ENCODE data around the gene COL8A1.
"Not testable (repeated sequence)": the region's sequence is repeated elsewhere in the genome, so short reads cannot be mapped to it uniquely, and the experiment has no call there.

Gene COL8A1

GRCh38 chr3:99817047-99817436, 178.6 kb downstream of the COL8A1 start:
- DNase-seq, result peak; percentile 12 to 21

- DNase-seq, result peak; percentile 97
Observed at GRCh38 chr3:99817437-99818240, 179.2 kb downstream of the COL8A1 start, which contains the start of gene CMSS1. Gene CMSS1 (plus strand): TSS chr3:99817862.

- DNase-seq, result no peak
Observed at GRCh38 chr3:99818818-99819217, 180.4 kb downstream of the COL8A1 start.

GRCh38 chr3:99823723-99824711, 185.6 kb downstream of the COL8A1 start:
- DNase-seq, result no peak

GRCh38 chr3:99825004-99825640, 186.7 kb downstream of the COL8A1 start:
- no peak for DNase-seq

GRCh38 chr3:99829844-99830243, 191.4 kb downstream of the COL8A1 start:
- DNase-seq, result no peak

GRCh38 chr3:99833617-99834205, 195.3 kb downstream of the COL8A1 start:
- no peak for DNase-seq

- DNase-seq, result no peak
Observed at GRCh38 chr3:99834211-99834957, 196.0 kb downstream of the COL8A1 start.

- DNase-seq, result no peak
Observed at GRCh38 chr3:99836681-99837080, 198.3 kb downstream of the COL8A1 start.

- DNase-seq, result no peak
Observed at GRCh38 chr3:99837715-99838114, 199.3 kb downstream of the COL8A1 start.

GRCh38 chr3:99838755-99839154, 200.4 kb downstream of the COL8A1 start:
- no peak for DNase-seq

GRCh38 chr3:99839613-99840012, 201.2 kb downstream of the COL8A1 start:
- DNase-seq, result no peak

- not testable (repeated sequence) for DNase-seq
Observed at GRCh38 chr3:99841949-99842348, 203.6 kb downstream of the COL8A1 start.

GRCh38 chr3:99842826-99843589, 204.6 kb downstream of the COL8A1 start:
- no peak for DNase-seq

- DNase-seq, result no peak
Observed at GRCh38 chr3:99843590-99844258, 205.3 kb downstream of the COL8A1 start.

GRCh38 chr3:99845331-99845730, 206.9 kb downstream of the COL8A1 start:
- no peak for DNase-seq

- DNase-seq, result no peak
Observed at GRCh38 chr3:99845999-99846398, 207.6 kb downstream of the COL8A1 start.

- DNase-seq, result no peak
Observed at GRCh38 chr3:99846477-99847160, 208.2 kb downstream of the COL8A1 start.

GRCh38 chr3:99848433-99848832, 210.0 kb downstream of the COL8A1 start:
- no peak for DNase-seq

Measured in activated CD4-positive, alpha-beta T cell treated with anti-CD3 and anti-CD28 coated beads, Interleukin-2, amount 50 U/mL, for 48 hours (primary cell).